ENCODE data around the gene TIMP2.
"Not testable (repeated sequence)": the region's sequence is repeated elsewhere in the genome, so short reads cannot be mapped to it uniquely, and the experiment has no call there.

Gene TIMP2

GRCh38 chr17:78888941-78889518 lies 36.2 kb downstream of the TIMP2 start:
- no peak for DNase-seq (ENCODE audit: low read depth)

GRCh38 chr17:78886954-78887353 lies 38.2 kb downstream of the TIMP2 start:
- DNase-seq (ENCODE audit: low read depth): no peak

- no peak for DNase-seq (ENCODE audit: low read depth)
These were observed 39.2 kb downstream of the TIMP2 start for GRCh38 chr17:78885956-78886355.

- DNase-seq (ENCODE audit: low read depth): no peak
These were observed 40.1 kb downstream of the TIMP2 start for GRCh38 chr17:78884876-78885667.

DNA sequence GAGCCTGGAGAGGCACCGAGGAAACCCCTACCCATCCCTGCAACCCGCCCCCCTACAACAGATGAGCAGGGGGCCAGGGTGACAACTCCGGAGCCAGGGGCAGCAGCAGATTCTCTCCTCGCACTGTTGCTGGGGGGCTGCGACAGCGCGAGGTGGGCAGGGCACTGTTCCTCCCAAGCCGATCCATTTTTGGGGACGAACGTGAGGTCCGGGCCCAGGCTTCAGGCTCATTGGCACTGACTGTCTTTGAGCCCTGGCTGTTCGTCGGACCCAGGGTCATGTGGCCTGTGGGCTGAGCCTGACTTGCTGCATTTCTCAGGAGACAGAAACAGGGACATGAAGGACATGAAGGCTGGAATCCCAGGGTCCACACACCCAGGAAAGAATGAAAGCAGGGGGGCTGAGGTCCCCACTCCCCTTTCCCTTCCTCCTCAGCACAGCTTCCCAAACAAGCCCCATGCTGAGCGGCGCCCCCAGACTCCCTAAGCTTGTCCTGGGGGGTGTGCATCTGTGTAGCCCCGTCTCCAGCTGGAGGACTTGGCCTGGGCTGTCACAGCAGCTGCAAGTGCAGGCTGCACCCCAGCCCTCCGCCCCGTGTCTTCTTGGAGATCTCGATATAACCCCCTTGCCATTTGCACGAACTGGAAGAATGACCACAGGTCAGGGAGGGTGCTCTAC lies 40.9 kb downstream of the TIMP2 start:
- no peak for DNase-seq (ENCODE audit: low read depth)

GRCh38 chr17:78883533-78884131 lies 41.6 kb downstream of the TIMP2 start:
- DNase-seq (ENCODE audit: low read depth): peak; percentile 96

DNA sequence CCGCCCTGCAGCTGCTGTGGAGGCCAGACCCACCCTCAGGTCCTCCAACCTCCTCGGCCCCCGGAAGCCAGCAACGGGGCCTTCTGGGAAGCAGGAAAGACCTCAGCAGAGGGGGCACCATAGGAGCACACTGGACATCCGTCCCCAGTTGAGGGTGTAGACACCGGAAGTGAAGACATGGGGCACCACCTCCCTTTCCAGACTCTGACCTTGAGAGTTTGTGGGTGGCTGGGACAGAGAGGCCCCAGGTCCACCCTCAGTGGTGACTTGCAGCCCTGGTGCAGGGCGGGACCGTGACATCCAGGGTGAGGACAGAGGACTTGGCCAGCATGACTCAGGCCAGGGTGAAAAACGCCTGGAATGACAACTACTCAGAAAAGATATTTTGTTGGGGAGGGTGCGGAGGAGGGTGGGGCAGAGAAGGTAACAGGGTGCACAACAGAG lies 42.1 kb downstream of the TIMP2 start:
- DNase-seq (ENCODE audit: low read depth): peak; percentile 91

GRCh38 chr17:78882540-78883088 lies 42.6 kb downstream of the TIMP2 start:
- no peak for DNase-seq (ENCODE audit: low read depth)

GRCh38 chr17:78879635-78880186 lies 45.5 kb downstream of the TIMP2 start:
- DNase-seq (ENCODE audit: low read depth): peak; percentile 91

GRCh38 chr17:78878871-78879527 lies 46.2 kb downstream of the TIMP2 start:
- no peak for DNase-seq (ENCODE audit: low read depth)

GRCh38 chr17:78878261-78878660 lies 46.9 kb downstream of the TIMP2 start:
- no peak for DNase-seq (ENCODE audit: low read depth)

DNA sequence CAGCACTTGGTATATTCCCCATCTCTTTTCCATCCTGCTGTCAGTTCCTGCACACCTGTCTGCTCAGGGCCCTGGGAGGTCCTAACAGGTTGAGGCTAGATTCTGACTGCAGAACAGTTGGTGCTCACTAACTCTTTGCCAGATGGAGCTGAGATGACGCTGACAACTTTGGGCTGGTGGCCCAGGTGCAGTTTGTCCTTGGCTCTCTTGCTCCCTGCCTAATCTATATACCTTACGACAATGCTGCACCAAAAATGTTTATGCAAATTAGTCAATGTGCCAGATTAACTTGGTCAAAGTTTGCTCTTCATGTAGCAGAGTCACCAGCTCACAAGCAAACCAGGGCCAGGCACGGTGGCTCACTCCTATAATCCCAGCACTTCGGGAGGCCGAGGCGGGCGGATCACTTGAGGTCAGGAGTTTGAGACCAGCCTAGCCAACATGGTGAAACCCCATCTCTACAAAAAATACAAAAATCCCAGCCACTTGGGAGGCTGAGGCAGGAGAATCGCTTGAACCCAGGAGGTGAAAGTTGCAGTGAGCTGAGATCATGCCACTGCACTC lies 48.2 kb downstream of the TIMP2 start:
- not testable (repeated sequence) for DNase-seq (ENCODE audit: low read depth)

DNA sequence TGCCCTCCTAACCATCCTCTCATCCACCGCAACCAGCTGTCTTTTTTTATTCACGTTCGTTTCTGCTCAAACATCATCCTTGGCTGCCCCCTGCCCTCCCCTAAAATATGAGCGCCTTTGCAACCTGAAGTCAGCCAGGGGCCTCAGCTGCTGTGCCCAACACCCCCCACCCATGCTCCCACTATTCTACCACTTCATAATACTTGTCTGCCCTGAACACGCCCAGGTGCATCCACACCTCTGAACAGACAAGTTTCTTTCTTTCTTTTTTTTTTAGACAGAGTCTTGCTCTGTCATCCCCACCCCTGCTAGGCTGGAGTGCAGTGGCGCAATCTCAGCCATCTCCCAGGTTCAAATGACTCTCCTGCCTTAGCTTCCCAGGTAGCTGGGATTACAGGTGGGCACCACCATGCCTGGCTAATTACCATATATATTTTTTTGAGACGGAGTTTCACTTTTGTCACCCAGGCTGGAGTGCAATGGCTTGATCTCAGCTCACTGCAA lies 49.0 kb downstream of the TIMP2 start:
- no peak for DNase-seq (ENCODE audit: low read depth)

DNA sequence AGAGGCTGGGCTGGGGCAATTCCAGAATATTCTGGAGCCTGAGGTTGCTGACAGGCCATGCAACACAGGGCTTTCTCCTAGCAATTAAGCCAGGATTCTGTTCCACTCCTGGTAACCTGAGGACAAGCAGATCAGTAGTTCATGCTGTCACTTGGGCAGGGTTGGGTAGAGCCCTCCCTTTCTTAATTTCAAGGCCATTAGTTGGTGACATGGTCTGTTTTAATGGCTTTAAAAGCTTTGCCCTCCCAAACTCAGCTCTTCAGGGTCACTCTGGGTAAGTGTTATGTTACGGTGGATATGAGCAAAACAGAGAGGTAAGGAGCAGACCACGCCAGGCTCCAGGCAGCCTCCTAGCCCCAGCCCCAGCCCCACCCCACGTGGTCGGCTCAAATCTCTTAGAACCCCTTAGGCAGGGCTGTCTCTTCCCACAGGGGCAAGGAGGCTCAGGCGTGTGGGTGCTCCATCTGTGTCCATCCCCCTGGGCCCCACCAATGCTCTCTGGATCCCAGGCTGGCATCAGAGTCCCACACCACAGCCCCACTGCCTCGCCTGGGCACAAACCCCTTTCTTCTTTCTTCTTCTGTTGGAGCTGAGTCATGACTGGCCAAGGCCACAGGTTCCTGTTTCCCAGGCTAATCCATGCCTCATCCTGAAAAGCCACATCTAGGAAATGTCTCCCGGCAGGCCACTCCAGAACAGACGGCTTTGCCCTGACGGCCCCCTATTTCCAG lies 49.7 kb downstream of the TIMP2 start:
- DNase-seq (ENCODE audit: low read depth): no peak

DNA sequence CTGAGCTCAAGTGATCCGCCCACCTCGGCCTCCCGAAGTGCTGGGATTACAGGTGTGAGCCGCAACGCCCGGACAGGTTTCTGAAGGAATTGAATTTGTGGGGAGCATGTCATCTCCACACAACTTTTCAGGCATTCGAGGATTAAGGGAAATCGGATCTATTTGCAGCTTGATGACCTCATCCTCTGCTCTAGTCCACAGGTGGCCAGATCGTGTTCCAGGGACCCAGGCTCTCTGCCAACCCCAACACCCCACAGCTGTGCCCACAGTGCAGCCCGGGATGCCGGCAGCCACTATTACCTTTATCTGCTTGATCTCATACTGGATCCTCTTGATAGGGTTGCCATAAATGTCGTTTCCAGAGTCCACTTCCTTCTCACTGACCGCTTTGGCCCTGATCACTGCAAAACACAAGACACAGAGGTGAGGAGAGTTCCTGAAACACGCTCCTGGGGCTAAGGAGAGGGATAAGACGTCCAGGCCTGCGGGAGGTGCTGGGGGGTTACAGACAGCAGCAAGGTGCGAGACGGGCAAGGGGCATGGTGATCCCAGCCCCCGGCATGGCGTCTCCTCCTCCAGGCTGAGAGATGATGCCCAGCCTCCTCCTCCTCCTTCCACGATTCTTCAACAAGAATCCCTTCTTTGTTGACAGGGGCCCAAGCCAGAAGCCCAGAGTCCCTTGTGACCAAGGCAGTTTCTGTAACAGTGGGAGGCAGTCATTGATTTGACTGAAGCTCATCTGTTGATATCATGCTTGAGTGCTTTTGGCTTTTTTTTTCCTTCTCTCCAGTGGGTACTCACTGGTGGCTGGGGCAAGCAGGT lies 51.5 kb downstream of the TIMP2 start:
- DNase-seq (ENCODE audit: low read depth): no peak

- DNase-seq (ENCODE audit: low read depth): no peak
These were observed 52.7 kb downstream of the TIMP2 start for GRCh38 chr17:78872486-78872885.

DNA sequence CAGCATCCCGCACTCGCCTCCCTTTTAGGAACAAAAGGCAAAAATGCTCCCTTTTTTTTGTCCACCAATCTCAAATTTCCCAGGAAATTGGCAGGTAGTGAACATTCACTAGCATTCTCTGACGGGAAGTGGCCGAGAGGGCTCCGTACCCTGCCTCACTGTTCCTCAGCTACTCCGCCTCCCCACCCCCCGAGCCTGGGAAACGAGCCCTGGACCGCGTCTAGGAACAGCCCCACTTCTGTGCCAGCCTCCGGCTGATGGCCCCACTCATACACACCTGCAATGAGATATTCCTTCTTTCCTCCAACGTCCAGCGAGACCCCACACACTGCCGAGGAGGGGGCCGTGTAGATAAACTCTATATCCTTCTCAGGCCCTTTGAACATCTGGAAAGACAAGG lies 54.6 kb downstream of the TIMP2 start:
- DNase-seq (ENCODE audit: low read depth): no peak

DNA sequence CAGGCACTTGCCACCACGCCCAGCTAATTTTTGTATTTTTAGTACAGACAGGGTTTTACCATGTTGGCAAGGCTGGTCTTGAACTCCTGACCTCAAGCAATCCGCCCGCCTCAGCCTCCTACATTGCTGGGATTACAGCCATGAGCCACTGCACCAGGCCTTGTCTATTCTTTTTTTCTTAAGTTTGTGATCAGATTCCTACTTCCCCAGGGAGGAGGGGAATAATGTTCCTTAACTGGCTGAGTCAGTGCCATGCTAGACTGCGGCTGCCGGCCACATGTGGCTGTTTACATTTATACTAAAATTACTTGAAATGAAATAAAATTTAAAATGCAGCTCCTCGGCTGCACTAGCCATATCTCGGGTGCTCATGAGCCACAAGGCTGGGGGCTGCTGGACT lies 56.8 kb downstream of the TIMP2 start:
- peak; percentile 49 for DNase-seq (ENCODE audit: low read depth)

DNA sequence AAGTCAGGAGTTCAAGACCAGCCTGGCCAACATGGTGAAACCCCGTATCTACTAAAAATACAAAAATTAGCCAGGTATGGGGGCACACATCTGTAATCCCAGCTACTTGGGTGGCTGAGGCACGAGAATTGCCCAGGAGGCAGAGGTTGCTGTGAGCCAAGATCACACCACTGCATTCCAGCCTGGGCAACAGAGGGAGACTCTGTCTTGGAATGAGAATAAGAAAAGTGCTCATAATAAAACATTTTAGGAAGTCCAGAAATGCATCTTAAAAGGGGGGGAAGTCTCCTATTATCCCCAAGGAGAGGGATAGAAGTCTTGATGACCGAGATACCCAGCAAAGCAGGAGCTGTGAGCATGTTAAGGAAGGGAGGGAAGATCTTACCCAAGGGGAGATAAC lies 58.1 kb downstream of the TIMP2 start:
- not testable (repeated sequence) for DNase-seq (ENCODE audit: low read depth)
